K562 (cell line): ENCODE data around the gene MAST1. TPM values are rescaled to one million over a fixed set of nuclear protein-coding genes. Genes with fewer than 3 reads are reported as not detected.

Experiments used
- ARID4B ChIP-seq: sonication (generic); formaldehyde crosslinking; IDR thresholded peaks from 2 replicates; pipeline ENCODE4 v1.8.0; 2022; ENCODE audit warnings: mild to moderate bottlenecking, missing genetic modification reagents
- CXXC5 ChIP-seq: fragments of 250-450 bp; sonication (Bioruptor Pico); IDR thresholded peaks from 2 replicates; pipeline ENCODE4 v1.8.0; 2022; ENCODE audit warnings: inconsistent platforms, mild to moderate bottlenecking, moderate library complexity
- FIP1L1 ChIP-seq: fragments of 200-400 bp; formaldehyde crosslinking; IDR thresholded peaks from 2 replicates; pipeline ENCODE4 v1.6.1; 2018; ENCODE audit warnings: mild to moderate bottlenecking, low read depth, low read length; ENCODE audit not compliant: poor library complexity, severe bottlenecking
- HLTF ChIP-seq: fragments of 450-650 bp; IDR thresholded peaks from 2 replicates; pipeline ENCODE4 v1.6.1; 2016
- HNRNPL ChIP-seq: fragments of 200-400 bp; formaldehyde crosslinking; IDR thresholded peaks from 2 replicates; pipeline ENCODE4 v1.6.1; 2017; ENCODE audit warnings: low read depth, mild to moderate bottlenecking, low read length
- KDM1A ChIP-seq, 2 experiments: fragments of 450-650 bp; IDR thresholded peaks; 2 replicates each; pipeline ENCODE4 v1.6.1; 2016; ENCODE audit warnings: mild to moderate bottlenecking in 2 of 2
- MAFK ChIP-seq: IDR thresholded peaks from 2 replicates; pipeline ENCODE4 v1.6.1; 2011; ENCODE audit warnings: low read length, improper control_type of control experiment
- MTA1 ChIP-seq: fragments of 450-650 bp; IDR thresholded peaks from 2 replicates; pipeline ENCODE4 v1.6.1; 2017; ENCODE audit warnings: borderline replicate concordance
- NBN ChIP-seq: fragments of 450-650 bp; IDR thresholded peaks from 2 replicates; pipeline ENCODE4 v1.6.1; 2016; ENCODE audit warnings: low read depth, mild to moderate bottlenecking
- NFXL1 ChIP-seq: fragments of 450-650 bp; formaldehyde crosslinking; IDR thresholded peaks from 2 replicates; pipeline ENCODE4 v1.4.0; 2021; ENCODE audit warnings: mild to moderate bottlenecking
- NKRF ChIP-seq: fragments of 450-650 bp; IDR thresholded peaks from 2 replicates; pipeline ENCODE4 v1.6.1; 2016; ENCODE audit warnings: borderline replicate concordance
- PHTF2 ChIP-seq: fragments of 250-450 bp; sonication (Bioruptor Pico); IDR thresholded peaks from 2 replicates; pipeline ENCODE4 v1.5.0; 2021; ENCODE audit warnings: mild to moderate bottlenecking
- RBM17 ChIP-seq: fragments of 200-400 bp; formaldehyde crosslinking; IDR thresholded peaks from 2 replicates; pipeline ENCODE4 v1.6.1; 2017; ENCODE audit warnings: low read depth, mild to moderate bottlenecking, low read length, borderline replicate concordance
- SLC30A9 ChIP-seq: fragments of 250-450 bp; sonication (Bioruptor Pico); IDR thresholded peaks from 2 replicates; pipeline ENCODE4 v1.8.0; 2022; ENCODE audit warnings: mild to moderate bottlenecking, moderate library complexity
- SMARCC2 ChIP-seq: fragments of 450-650 bp; IDR thresholded peaks from 2 replicates; pipeline ENCODE4 v1.6.1; 2017; ENCODE audit warnings: antibody characterized with exemption, moderate library complexity, mild to moderate bottlenecking, low read depth
- SNRNP70 ChIP-seq: fragments of 200-400 bp; formaldehyde crosslinking; optimal IDR thresholded peaks from 2 replicates; pipeline ENCODE3; 2017; ENCODE audit warnings: low read depth, low read length
- ZNF395 ChIP-seq: fragments of 200-800 bp; sonication (Bioruptor generic); IDR thresholded peaks from 2 replicates; pipeline ENCODE4 v1.6.1; 2017; ENCODE audit warnings: missing genetic modification characterization, missing compliant biosample characterization
- polyA plus RNA-seq, 8 experiments: library from polyadenylated mRNA; depleted of rRNA in 4 of 8; stranded (reverse) in 5 of 8; unstranded in 3 of 8; fragments of >200 nt; fragmentation: Nextera tagmentation in 2 of 8; fragmentation: Illumina TruSeq in 1 of 8; extraction: Ambion mirVana in 2 of 8; extraction: Trizol in 1 of 8; gene quantifications; 2 replicates each; pipeline versions ENCODE4 v1.2.1 to v1.2.3, GENCODE V29; 2011 to 2014; ENCODE audit warnings: inconsistent platforms in 1 of 8, missing spikeins in 1 of 8
- total RNA-seq, 7 experiments: library from RNA; depleted of rRNA in 6 of 7; stranded (reverse); fragments of >200 nt in 6 of 7; fragmentation: Illumina TruSeq in 2 of 7; extraction: Trizol in 2 of 7; gene quantifications; 2 replicates each; pipeline versions ENCODE4 v1.2.1 to v1.2.3, GENCODE V29; 2011 to 2021; ENCODE audit warnings: low replicate concordance in 1 of 7
- TF ChIP-seq, protein P1 (sequence below): fragments of 250-450 bp; sonication (Bioruptor Pico); IDR thresholded peaks from 2 replicates; pipeline ENCODE4 v1.8.0; 2021; ENCODE audit warnings: moderate library complexity, mild to moderate bottlenecking, inconsistent platforms

MAST1 gene
- total and polyA plus RNA-seq, 9 of the 15 experiments (the other 6 are each of a cell fraction or from before 2014, with no cell fraction given) = 0.48 to 10.3 (median 3.9) TPM

- no peak for TF ChIP-seq NKRF
- peak; percentile 87 for TF ChIP-seq CXXC5 (CRISPR knock-in tag)
- TF ChIP-seq ARID4B (CRISPR knock-in tag) = peak; percentile 82
- TF ChIP-seq HNRNPL = peak; percentile 92
- no peak for TF ChIP-seq SLC30A9 (CRISPR knock-in tag)
- no peak for TF ChIP-seq ZNF395 (CRISPR knock-in tag)
- TF ChIP-seq MAFK = no peak
- no peak for TF ChIP-seq NFXL1 (CRISPR knock-in tag)
- no peak for TF ChIP-seq SNRNP70
- no peak for TF ChIP-seq NBN
- TF ChIP-seq KDM1A (IDR thresholded peaks at IDR 0.05) = no peak
- TF ChIP-seq SMARCC2 = no peak
- TF ChIP-seq RBM17 = no peak
- TF ChIP-seq PHTF2 (CRISPR knock-in tag) = no peak
- TF ChIP-seq FIP1L1 = peak; percentile 100
- no peak for TF ChIP-seq MTA1
- TF ChIP-seq HLTF = no peak
- TF ChIP-seq, protein P1, sequence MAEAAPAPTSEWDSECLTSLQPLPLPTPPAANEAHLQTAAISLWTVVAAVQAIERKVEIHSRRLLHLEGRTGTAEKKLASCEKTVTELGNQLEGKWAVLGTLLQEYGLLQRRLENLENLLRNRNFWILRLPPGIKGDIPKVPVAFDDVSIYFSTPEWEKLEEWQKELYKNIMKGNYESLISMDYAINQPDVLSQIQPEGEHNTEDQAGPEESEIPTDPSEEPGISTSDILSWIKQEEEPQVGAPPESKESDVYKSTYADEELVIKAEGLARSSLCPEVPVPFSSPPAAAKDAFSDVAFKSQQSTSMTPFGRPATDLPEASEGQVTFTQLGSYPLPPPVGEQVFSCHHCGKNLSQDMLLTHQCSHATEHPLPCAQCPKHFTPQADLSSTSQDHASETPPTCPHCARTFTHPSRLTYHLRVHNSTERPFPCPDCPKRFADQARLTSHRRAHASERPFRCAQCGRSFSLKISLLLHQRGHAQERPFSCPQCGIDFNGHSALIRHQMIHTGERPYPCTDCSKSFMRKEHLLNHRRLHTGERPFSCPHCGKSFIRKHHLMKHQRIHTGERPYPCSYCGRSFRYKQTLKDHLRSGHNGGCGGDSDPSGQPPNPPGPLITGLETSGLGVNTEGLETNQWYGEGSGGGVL = no peak
Observed at GRCh38 chr19:12791345-12792050, 46.8 kb upstream of the MAST1 start, which contains the start of gene JUNB (continued).
